Gastrocnemius medialis (tissue), 4 donors: ENCODE results near the gene ARIH1. TPM values are rescaled to one million over a fixed set of nuclear protein-coding genes. Genes with fewer than 3 reads are reported as not detected.
A peak's percentile ranks its signal among the peaks of the same experiment; 100 is the strongest.
"Not testable (repeated sequence)": the region's sequence is repeated elsewhere in the genome, so short reads cannot be mapped to it uniquely, and the experiment has no call there.

Source experiments
- ATAC-seq, 2 donors: fragments of 150-250 bp; one replicate each; pipeline ENCODE4 v1.9.1; 2016
- DNase-seq, 2 donors: peaks; one replicate each; pipeline ENCODE4 v3.0.0-alpha.2; 2019
- H3K27ac ChIP-seq, 4 donors: fragments of 200-600 bp; sonication (generic); 1 replicate in 1 of 4; 2 replicates in 3 of 4; pipeline ENCODE4 v1.5.1; 2016 to 2018; ENCODE audit warnings: mild to moderate bottlenecking in 2 of 4, moderate library complexity in 1 of 4
- H3K27me3 ChIP-seq, 3 donors: fragments of 200-600 bp; sonication (generic) in 2 of 3; 1 replicate in 1 of 3; 2 replicates in 2 of 3; pipeline versions ENCODE4 v1.5.1 to v1.6.0; 2016 to 2019; ENCODE audit warnings: mild to moderate bottlenecking in 1 of 3, moderate library complexity in 1 of 3
- H3K36me3 ChIP-seq, 2 donors: fragments of 200-600 bp; sonication (generic) in 1 of 2; one replicate each; pipeline ENCODE4 v1.5.1; 2017 to 2018
- H3K4me1 ChIP-seq, 2 donors: fragments of 200-600 bp; sonication (generic) in 1 of 2; one replicate each; pipeline ENCODE4 v1.5.1; 2016 to 2017; ENCODE audit warnings: mild to moderate bottlenecking in 2 of 2
- H3K4me3 ChIP-seq, 4 donors: fragments of 200-600 bp; sonication (generic) in 3 of 4; 1 replicate in 1 of 4; 2 replicates in 3 of 4; pipeline ENCODE4 v1.5.1; 2016 to 2019; ENCODE audit warnings: mild to moderate bottlenecking in 2 of 4
- H3K9me3 ChIP-seq, 3 donors: fragments of 200-600 bp; sonication (generic) in 2 of 3; 1 replicate in 1 of 3; 2 replicates in 2 of 3; pipeline ENCODE4 v1.5.1; 2016 to 2019
- CTCF ChIP-seq, 5 experiments: fragments of 450-650 bp in 3 of 5; fragments of 200-600 bp in 2 of 5; sonication (generic) in 2 of 5; IDR thresholded peaks in 4 of 5; conservative IDR thresholded peaks in 1 of 5; 1 replicate in 4 of 5; 2 replicates in 1 of 5; pipeline ENCODE4 v1.5.1; 2016 to 2019; ENCODE audit warnings: antibody characterized with exemption in 5 of 5, mild to moderate bottlenecking in 3 of 5, moderate library complexity in 3 of 5
- POLR2A ChIP-seq, 2 donors: fragments of 450-650 bp; IDR thresholded peaks; one replicate each; pipeline ENCODE4 v1.6.1; 2017; ENCODE audit warnings: antibody characterized with exemption in 2 of 2, mild to moderate bottlenecking in 2 of 2, moderate library complexity in 2 of 2
- in situ Hi-C, 4 donors: fragments of 200-750 bp; cut with MboI; loops; one replicate each; pipeline versions ENCODE4 v1.15.0 to v1.8.0; 2017; ENCODE audit warnings: low sequenced_read_pairs in 4 of 4
- intact Hi-C: fragments of 100-400 bp; cut with DNase I; formaldehyde crosslinking; loops from one replicate; pipeline ENCODE4 v1.15.1; 2023; ENCODE audit warnings: low total_unique reads
- total RNA-seq, 4 donors: library from RNA; depleted of rRNA; stranded (reverse); fragments of >200 nt; gene quantifications; one replicate each; pipeline versions ENCODE4 v1.1.0 to v1.2.3, GENCODE V29; 2016

The ARIH1 gene
- total RNA-seq, 4 donors from 2014 or later: 46.3 to 85.6 (median 68.3) TPM

- intact Hi-C loops (no loop called here), in situ Hi-C loops (no loop called here)
- DNase-seq: no peak
- no peak overlapping the region for H3K27ac ChIP-seq
- no peaks in the 10 kb centered on the region for H3K27me3 ChIP-seq
- no peaks in the 10 kb centered on the region for H3K4me1 ChIP-seq
- TF ChIP-seq CTCF (IDR thresholded peaks at IDR 0.05 in 4 of 5, conservative IDR thresholded peaks at IDR 0.05 in 1 of 5): no peak
- no peak for TF ChIP-seq POLR2A (IDR thresholded peaks at IDR 0.05)
- no peaks in the 10 kb centered on the region for H3K36me3 ChIP-seq
- no peaks in the 10 kb centered on the region for H3K9me3 ChIP-seq
- no peak for ATAC-seq
- H3K4me3 ChIP-seq: no peak overlapping the region
Observed at GRCh38 chr15:72614810-72615532, 140.8 kb downstream of the ARIH1 start.

- H3K4me1 ChIP-seq, H3K36me3 ChIP-seq, intact Hi-C loops, H3K27me3 ChIP-seq, ATAC-seq, DNase-seq, H3K27ac ChIP-seq, H3K9me3 ChIP-seq, in situ Hi-C loops, H3K4me3 ChIP-seq: not testable (repeated sequence)
Observed at GRCh38 chr15:72615533-72616233, 141.6 kb downstream of the ARIH1 start.

- ATAC-seq: no peak
- Histone ChIP-seq H3K27ac (no peak overlapping the region), H3K9me3 (no peaks in the 10 kb centered on the region), H3K36me3 (no peaks in the 10 kb centered on the region), H3K4me1 (no peaks in the 10 kb centered on the region), H3K4me3 (no peak overlapping the region), H3K27me3 (no peaks in the 10 kb centered on the region)
- no peak for TF ChIP-seq POLR2A (IDR thresholded peaks at IDR 0.05)
- TF ChIP-seq CTCF (IDR thresholded peaks at IDR 0.05 in 4 of 5, conservative IDR thresholded peaks at IDR 0.05 in 1 of 5): no peak
- in situ Hi-C loops (no loop called here), intact Hi-C loops (no loop called here)
- no peak for DNase-seq
Observed at GRCh38 chr15:72616491-72617210, 142.5 kb downstream of the ARIH1 start.

- ATAC-seq, H3K27me3 ChIP-seq, H3K27ac ChIP-seq, H3K4me3 ChIP-seq, DNase-seq, H3K4me1 ChIP-seq, intact Hi-C loops, H3K9me3 ChIP-seq, H3K36me3 ChIP-seq: not testable (repeated sequence)
- in situ Hi-C loops: loop anchor here in 3 of 4 donors (10.0 kb wide), 2 partner anchors 61 to 71 kb away; partner anchors contain the start of genes BBS4 (in 1 of the 3) and HIGD2B (in 1 of the 3)
Observed at GRCh38 chr15:72623854-72624253, 149.7 kb downstream of the ARIH1 start.

- H3K27me3 ChIP-seq, ATAC-seq, H3K4me3 ChIP-seq, DNase-seq, intact Hi-C loops, H3K4me1 ChIP-seq, H3K9me3 ChIP-seq, H3K27ac ChIP-seq, H3K36me3 ChIP-seq: not testable (repeated sequence)
- in situ Hi-C loops: loop anchor here in 3 of 4 donors (10.0 kb wide), 2 partner anchors 59 to 69 kb away; partner anchors contain the start of genes BBS4 (in 1 of the 3) and HIGD2B (in 1 of the 3)
Observed at GRCh38 chr15:72626153-72626552, 152.0 kb downstream of the ARIH1 start.

GRCh38 chr15:72628249-72629067 is 154.3 kb downstream of the ARIH1 start:
- DNase-seq, H3K4me3 ChIP-seq, H3K9me3 ChIP-seq, intact Hi-C loops, H3K4me1 ChIP-seq, H3K36me3 ChIP-seq, H3K27ac ChIP-seq, H3K27me3 ChIP-seq, ATAC-seq: not testable (repeated sequence)
- in situ Hi-C loops: loop anchor here in 3 of 4 donors (10.0 kb wide), 2 partner anchors 56 to 66 kb away; partner anchors contain the start of genes BBS4 (in 1 of the 3) and HIGD2B (in 1 of the 3)

GRCh38 chr15:72629068-72629570 is 155.0 kb downstream of the ARIH1 start:
- DNase-seq, ATAC-seq, H3K4me3 ChIP-seq, H3K9me3 ChIP-seq, H3K27ac ChIP-seq, intact Hi-C loops, H3K27me3 ChIP-seq, H3K4me1 ChIP-seq, H3K36me3 ChIP-seq: not testable (repeated sequence)
- in situ Hi-C loops: loop anchor here in 3 of 4 donors (10.0 kb wide), 2 partner anchors 56 to 66 kb away; partner anchors contain the start of genes BBS4 (in 1 of the 3) and HIGD2B (in 1 of the 3)

- intact Hi-C loops, in situ Hi-C loops, H3K27me3 ChIP-seq, H3K4me1 ChIP-seq, H3K9me3 ChIP-seq, H3K36me3 ChIP-seq: not testable (repeated sequence)
- Histone ChIP-seq H3K4me3 (peak overlapping the region; percentile 38 to 51 (median 46)), H3K27ac (peak overlapping the region in 3 of 4 donors; percentile 37 to 69 (median 68))
- DNase-seq (peak; percentile 69 to 81), ATAC-seq (peak; percentile 85 to 91)
Observed at GRCh38 chr15:72636519-72637282, 162.6 kb downstream of the ARIH1 start.
